GM12801 (cell line): ENCODE data around the gene PRKACG.

Experiments used
- CTCF ChIP-seq: IDR thresholded peaks from one replicate; pipeline ENCODE4 v1.5.1; 2011; ENCODE audit warnings: control low read depth; ENCODE audit not compliant: insufficient read length; ENCODE audit errors: extremely low read depth

PRKACG gene

GRCh38 chr9:69004836-69005235 is 9.1 kb downstream of the PRKACG start:
- no peak for TF ChIP-seq CTCF

- TF ChIP-seq CTCF = no peak
Measured at GRCh38 chr9:69003051-69003450, 10.9 kb downstream of the PRKACG start.

- no peak for TF ChIP-seq CTCF
Measured at GRCh38 chr9:69001921-69002320, 12.0 kb downstream of the PRKACG start.

GRCh38 chr9:68999393-69000105 is 14.4 kb downstream of the PRKACG start:
- peak; percentile 62 for TF ChIP-seq CTCF

GRCh38 chr9:68998812-68999211 is 15.1 kb downstream of the PRKACG start:
- no peak for TF ChIP-seq CTCF

- no peak for TF ChIP-seq CTCF
Measured at GRCh38 chr9:68998385-68998784, 15.5 kb downstream of the PRKACG start.

GRCh38 chr9:68997666-68998065 is 16.2 kb downstream of the PRKACG start:
- TF ChIP-seq CTCF = no peak
